T-cell (primary cell): ENCODE data around the gene FUT6. TPM values are rescaled to one million over a fixed set of nuclear protein-coding genes. Genes with fewer than 3 reads are reported as not detected.

Source experiments
- ATAC-seq, 4 experiments: fragments of 200-7000 bp in 3 of 4; fragments of 150-1000 bp in 1 of 4; cut with Tn5 transposase; replicated peaks in 1 of 4; 1 replicate in 3 of 4; 2 replicates in 1 of 4; pipeline ENCODE4 v1.10.0; 2021; ENCODE audit warnings: moderate library complexity in 3 of 4, mild to moderate bottlenecking in 2 of 4, moderate number of reproducible peaks in 1 of 4
- CTCF ChIA-PET, 2 donors: fragments of 300-600 bp; sonication (Branson Sonifier 250); formaldehyde crosslinking; loops; one replicate each; lab custom pipeline; 2022; ENCODE audit warnings: antibody characterized with exemption in 2 of 2; lab: Charles Lee
- POLR2A ChIA-PET, 2 donors: fragments of 300-600 bp; sonication (Branson Sonifier 250); formaldehyde crosslinking; loops; one replicate each; lab custom pipeline; 2022; ENCODE audit warnings: antibody characterized with exemption in 2 of 2; lab: Charles Lee
- DNase-seq, 35 experiments: peaks; one replicate each; pipeline versions ENCODE4 v3.0.0 to v3.0.0-alpha.2; 2013 to 2023
- H3K27ac ChIP-seq: one replicate; pipeline ENCODE4 v1.5.1; 2013; ENCODE audit warnings: low read length
- H3K27me3 ChIP-seq, 2 experiments: replicated peaks in 1 of 2; 1 replicate in 1 of 2; 2 replicates in 1 of 2; pipeline versions ENCODE4 v1.6.1 to v1.7.0; 2013; ENCODE audit warnings: low read length in 1 of 2, mixed read lengths in 1 of 2; ENCODE audit not compliant: control insufficient read depth in 2 of 2, insufficient read depth in 2 of 2; ENCODE audit errors: extremely low read depth in 1 of 2
- H3K36me3 ChIP-seq, 2 donors: 1 replicate in 1 of 2; 2 replicates in 1 of 2; pipeline versions ENCODE4 v1.6.1 to v1.7.0; 2013; ENCODE audit warnings: low read length in 1 of 2; ENCODE audit not compliant: control insufficient read depth in 2 of 2, insufficient read depth in 1 of 2; ENCODE audit errors: extremely low read depth in 1 of 2
- H3K4me1 ChIP-seq, 2 experiments: 1 replicate in 1 of 2; 2 replicates in 1 of 2; pipeline versions ENCODE4 v1.6.1 to v1.7.0; 2013; ENCODE audit warnings: low read length in 2 of 2, mixed read lengths in 1 of 2; ENCODE audit not compliant: insufficient read depth in 2 of 2, control insufficient read depth in 1 of 2; ENCODE audit errors: extremely low read depth in 1 of 2
- H3K4me3 ChIP-seq, 2 donors: 1 replicate in 1 of 2; 2 replicates in 1 of 2; pipeline versions ENCODE4 v1.5.1 to v1.7.0; 2013; ENCODE audit warnings: mild to moderate bottlenecking in 2 of 2, low read length in 1 of 2, moderate library complexity in 1 of 2; ENCODE audit not compliant: control insufficient read depth in 1 of 2; ENCODE audit errors: extremely low read depth in 1 of 2
- H3K9me3 ChIP-seq: 2 replicates; pipeline ENCODE4 v1.7.0; 2013
- H3K27ac Mint-ChIP-seq, 2 donors: one replicate each; pipeline ENCODE4 v1.8.0; 2020 to 2021; ENCODE audit warnings: mild to moderate bottlenecking in 2 of 2, mixed read lengths in 2 of 2
- H3K27me3 Mint-ChIP-seq, 2 donors: one replicate each; pipeline ENCODE4 v1.8.0; 2021 to 2022; ENCODE audit warnings: mixed read lengths in 2 of 2
- H3K36me3 Mint-ChIP-seq: one replicate; pipeline ENCODE4 v1.8.0; 2021; ENCODE audit warnings: mixed read lengths
- H3K4me1 Mint-ChIP-seq, 3 donors: one replicate each; pipeline ENCODE4 v1.8.0; 2020 to 2022; ENCODE audit warnings: mixed read lengths in 3 of 3, mild to moderate bottlenecking in 1 of 3
- H3K4me3 Mint-ChIP-seq, 3 donors: one replicate each; pipeline ENCODE4 v1.8.0; 2020 to 2022; ENCODE audit warnings: mild to moderate bottlenecking in 3 of 3, mixed read lengths in 3 of 3, moderate library complexity in 3 of 3
- H3K9me3 Mint-ChIP-seq, 3 donors: one replicate each; pipeline ENCODE4 v1.8.0; 2020 to 2022; ENCODE audit warnings: mixed read lengths in 3 of 3
- WGBS: methylation state at CpG from one replicate; pipeline ENCODE4 v1.1.5; 2013; ENCODE audit warnings: missing lambda C conversion rate; ENCODE audit not compliant: insufficient coverage; 5-methylcytosine and 5-hydroxymethylcytosine counted together
- total RNA-seq, 35 experiments: library from RNA in 6 of 35; stranded (reverse) in 6 of 35; fragments of 120-200 nt in 1 of 35; gene quantifications; one replicate each; pipeline versions ENCODE4 v1.2.1 to v1.2.4 and lab custom pipeline; 2013 to 2026

The FUT6 gene
- total RNA-seq, 5 donors from 2014 or later (not counting 1 experiment from before 2014, with no cell fraction given), result 0.15 to 0.79 (median 0.35) TPM; not detected in 2

DNA sequence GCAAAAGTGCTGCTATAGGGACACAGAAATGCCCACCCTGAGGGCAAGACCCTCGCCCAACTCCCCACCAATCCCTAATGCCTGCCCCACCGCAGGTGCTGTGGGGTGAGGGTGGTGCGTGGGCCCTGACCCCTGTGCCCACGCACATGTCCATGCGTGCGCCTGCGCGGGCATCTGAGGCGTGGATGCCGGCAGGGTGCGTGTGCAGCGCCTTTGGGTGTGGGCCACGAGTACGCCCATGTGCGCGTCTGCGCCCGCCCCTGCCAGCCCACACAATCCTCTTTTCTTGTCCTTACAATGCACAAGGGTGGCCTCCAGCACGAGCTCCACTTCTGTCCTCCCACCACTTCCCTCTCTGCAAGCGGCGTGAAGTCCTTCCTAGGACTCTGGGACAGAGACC is 14.3 kb downstream of the FUT6 start:
- no peak overlapping the region for H3K4me3 Mint-ChIP-seq
- H3K27ac ChIP-seq, result no peak overlapping the region
- no peak overlapping the region for H3K4me3 ChIP-seq
- H3K36me3 Mint-ChIP-seq, result no peaks in the 10 kb centered on the region
- WGBS, result 89% methylated on average over 12 of the region's 21 CpGs
- no peaks in the 10 kb centered on the region for H3K9me3 Mint-ChIP-seq
- H3K27me3 Mint-ChIP-seq, result peaks cover 0 to 2% of the 10 kb centered on the region in 2 donors
- H3K4me1 Mint-ChIP-seq, result peaks cover 14 to 17% (median 17%) of the 10 kb centered on the region in 3 donors
- peaks cover 0 to 20% of the 10 kb centered on the region in 2 experiments for H3K27me3 ChIP-seq
- no peak for DNase-seq
- no peaks in the 10 kb centered on the region for H3K36me3 ChIP-seq
- H3K27ac Mint-ChIP-seq, result no peak overlapping the region
- ATAC-seq, result no peak
- ChIA-PET CTCF (no interaction called here), POLR2A (no interaction called here)
- H3K4me1 ChIP-seq, result peaks cover 6 to 29% of the 10 kb centered on the region in 2 experiments
- no peaks in the 10 kb centered on the region for H3K9me3 ChIP-seq

DNA sequence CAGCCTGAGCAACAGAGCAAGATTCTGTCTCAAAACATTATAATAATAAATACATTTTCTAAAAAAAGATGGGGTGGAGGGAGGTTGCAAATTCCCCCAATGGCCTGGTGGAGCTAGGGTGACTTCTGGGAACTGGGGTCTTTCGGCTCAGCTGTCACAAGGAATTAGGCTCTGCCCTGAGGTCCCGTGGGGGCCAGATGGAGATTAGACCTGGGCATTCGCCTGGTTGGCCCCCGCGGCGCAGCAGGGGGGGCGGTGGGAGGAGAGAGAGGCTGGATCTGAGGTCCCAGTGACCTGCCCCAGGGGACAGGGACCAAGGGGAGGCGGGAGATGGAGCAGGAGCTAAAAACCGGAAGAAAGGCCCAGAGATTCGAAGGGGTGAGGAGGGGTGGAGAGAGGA is 14.8 kb downstream of the FUT6 start:
- Mint-ChIP-seq H3K9me3 (no peaks in the 10 kb centered on the region), H3K27me3 (no peaks in the 10 kb centered on the region), H3K4me1 (peaks cover 14 to 17% (median 15%) of the 10 kb centered on the region in 3 donors), H3K36me3 (no peaks in the 10 kb centered on the region), H3K27ac (peak overlapping the region in 1 of 2 donors; percentile 36), H3K4me3 (no peak overlapping the region)
- no peak for DNase-seq
- WGBS, result 100% methylated on average over 8 of the region's 10 CpGs
- ChIA-PET POLR2A (no interaction called here), CTCF (no interaction called here)
- H3K4me1 ChIP-seq, result peaks cover 6 to 29% of the 10 kb centered on the region in 2 experiments
- H3K36me3 ChIP-seq, result no peaks in the 10 kb centered on the region
- peaks cover 0 to 18% of the 10 kb centered on the region in 2 experiments for H3K27me3 ChIP-seq
- no peak for ATAC-seq
- H3K27ac ChIP-seq, result no peak overlapping the region
- H3K9me3 ChIP-seq, result no peaks in the 10 kb centered on the region
- H3K4me3 ChIP-seq, result no peak overlapping the region

DNA sequence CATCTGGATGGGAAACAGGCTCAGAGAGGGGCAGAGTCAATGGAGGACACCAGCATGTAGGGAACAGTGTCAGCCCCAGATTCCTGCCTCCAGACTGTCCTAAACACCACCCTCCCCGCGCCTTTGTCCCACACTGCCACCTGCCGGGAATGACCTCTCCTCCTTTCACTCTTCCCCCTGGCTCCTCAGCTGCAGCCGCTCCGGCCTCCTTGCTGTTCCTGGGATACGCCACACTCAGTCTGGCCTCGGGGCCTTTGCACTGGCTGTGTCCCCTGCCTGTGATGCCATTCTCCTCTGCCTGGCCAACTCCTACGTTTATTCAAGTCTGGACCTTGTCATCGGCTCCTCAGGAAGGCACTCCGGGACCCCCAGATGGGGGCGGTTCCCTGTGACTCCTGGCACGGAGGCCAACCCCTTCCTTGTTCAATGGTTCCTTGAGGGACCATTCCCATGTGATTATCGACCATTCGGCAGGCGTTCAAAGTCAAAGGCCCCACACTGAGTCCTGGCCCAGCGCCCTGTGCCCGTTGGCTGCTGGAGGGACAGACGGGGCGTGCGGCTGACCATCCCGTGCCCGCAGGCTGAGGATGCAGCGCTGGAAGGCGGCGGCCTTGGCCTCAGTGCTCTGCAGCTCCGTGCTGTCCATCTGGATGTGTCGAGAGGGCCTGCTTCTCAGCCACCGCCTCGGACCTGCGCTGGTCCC is 15.8 kb downstream of the FUT6 start:
- CTCF ChIA-PET, result no interaction called here
- WGBS, result 90% methylated on average over 30 of the region's 30 CpGs
- Histone ChIP-seq H3K36me3 (no peaks in the 10 kb centered on the region), H3K9me3 (no peaks in the 10 kb centered on the region), H3K4me3 (no peak overlapping the region), H3K27ac (no peak overlapping the region), H3K4me1 (peaks cover 5 to 20% of the 10 kb centered on the region in 2 experiments), H3K27me3 (peaks cover 0 to 12% of the 10 kb centered on the region in 2 experiments)
- ATAC-seq (no peak), DNase-seq (no peak)
- H3K27me3 Mint-ChIP-seq, result no peaks in the 10 kb centered on the region
- no peaks in the 10 kb centered on the region for H3K36me3 Mint-ChIP-seq
- H3K27ac Mint-ChIP-seq, result no peak overlapping the region
- H3K4me1 Mint-ChIP-seq, result peaks cover 13 to 17% (median 15%) of the 10 kb centered on the region in 3 donors
- no peak overlapping the region for H3K4me3 Mint-ChIP-seq
- POLR2A ChIA-PET, result no interaction called here
- H3K9me3 Mint-ChIP-seq, result no peaks in the 10 kb centered on the region

DNA sequence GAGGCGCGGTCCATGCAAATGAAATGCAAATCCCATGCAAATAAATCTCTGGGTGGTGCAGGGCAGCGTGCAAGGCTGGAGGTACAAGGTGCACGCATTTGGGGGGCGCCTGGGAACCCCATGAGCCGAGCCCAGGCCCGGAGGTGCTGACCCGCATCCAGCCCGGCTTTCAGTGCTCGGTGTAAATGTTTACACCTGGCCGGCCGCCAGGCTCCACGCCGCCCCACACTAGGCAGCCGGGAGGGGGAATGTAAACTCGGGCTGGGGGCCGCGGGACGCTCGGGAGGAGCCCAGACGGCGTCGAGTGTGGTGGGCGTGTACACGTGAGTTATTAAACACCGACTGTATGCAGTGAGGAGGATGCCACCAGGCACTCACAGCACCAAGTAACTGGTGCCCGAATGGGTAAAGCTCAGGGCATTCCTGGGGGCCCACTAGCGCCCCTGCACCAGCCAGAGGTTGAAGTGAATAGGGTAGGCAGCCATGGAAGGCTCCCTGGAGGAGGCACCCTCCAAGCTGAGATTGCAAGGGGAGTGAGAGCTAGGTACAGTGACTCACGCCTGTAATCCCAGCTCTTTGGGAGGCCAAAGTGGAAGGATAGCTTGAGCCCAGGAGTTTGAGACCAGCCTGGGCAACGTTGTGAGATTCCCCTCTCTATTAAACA is 17.2 kb downstream of the FUT6 start:
- POLR2A ChIA-PET, result interaction anchor here in 1 of 2 donors (0.6 kb wide), 1 partner anchor 76 kb away, joined by 3 read pairs; no protein-coding TSS in a partner anchor
- H3K27ac Mint-ChIP-seq, result no peak overlapping the region
- 74% methylated on average over 26 of the region's 30 CpGs for WGBS
- no peaks in the 10 kb centered on the region for H3K9me3 ChIP-seq
- H3K9me3 Mint-ChIP-seq, result no peaks in the 10 kb centered on the region
- H3K4me1 ChIP-seq, result peaks cover 0 to 11% of the 10 kb centered on the region in 2 experiments
- peaks cover 0 to 10% of the 10 kb centered on the region in 2 experiments for H3K27me3 ChIP-seq
- no peak overlapping the region for H3K4me3 Mint-ChIP-seq
- H3K27ac ChIP-seq, result no peak overlapping the region
- no peaks in the 10 kb centered on the region for H3K36me3 Mint-ChIP-seq
- CTCF ChIA-PET, result no interaction called here
- peaks cover 5 to 10% (median 10%) of the 10 kb centered on the region in 3 donors for H3K4me1 Mint-ChIP-seq
- ATAC-seq, result no peak
- DNase-seq, result no peak
- H3K36me3 ChIP-seq, result no peaks in the 10 kb centered on the region
- H3K27me3 Mint-ChIP-seq, result no peaks in the 10 kb centered on the region
- no peak overlapping the region for H3K4me3 ChIP-seq

DNA sequence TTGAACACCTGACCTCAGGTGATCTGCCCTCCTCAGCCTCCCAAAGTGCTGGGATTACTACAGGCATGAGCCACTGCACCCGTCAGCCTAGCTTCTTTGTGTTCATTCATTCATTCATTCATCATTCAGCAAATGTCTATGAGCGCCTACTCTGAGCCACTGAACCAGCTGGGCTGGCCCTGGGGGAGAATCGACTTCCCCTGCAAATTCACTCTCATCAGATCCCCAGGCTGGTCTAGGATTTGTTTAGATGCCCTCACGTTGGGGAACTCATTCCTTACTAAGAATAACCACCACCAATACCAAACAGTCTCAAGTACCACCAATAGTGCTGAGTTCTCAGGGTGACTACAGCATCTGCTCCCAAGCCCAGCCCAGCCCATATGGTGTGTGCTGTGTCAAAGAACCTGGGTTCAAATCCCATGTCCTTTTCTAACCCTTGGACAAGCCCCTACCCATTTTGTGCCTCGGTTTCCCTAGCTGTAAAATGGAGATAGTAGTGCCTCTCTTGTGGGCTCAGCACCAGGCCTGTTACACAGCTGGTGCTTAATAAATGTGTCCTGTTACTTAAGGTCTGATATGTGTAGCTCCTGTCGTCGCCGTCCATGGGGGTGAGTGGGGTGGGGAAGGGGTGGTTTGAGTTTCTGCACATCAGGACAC is 17.9 kb downstream of the FUT6 start:
- Mint-ChIP-seq H3K4me1 (peaks cover 0 to 3% (median 3%) of the 10 kb centered on the region in 3 donors), H3K27ac (no peak overlapping the region), H3K4me3 (no peak overlapping the region), H3K27me3 (peaks cover 0 to 6% of the 10 kb centered on the region in 2 donors), H3K9me3 (no peaks in the 10 kb centered on the region), H3K36me3 (no peaks in the 10 kb centered on the region)
- ChIA-PET POLR2A (no interaction called here), CTCF (no interaction called here)
- ATAC-seq (no peak), DNase-seq (no peak)
- 78% methylated on average over 7 of the region's 8 CpGs for whole genome bisulfite sequencing
- Histone ChIP-seq H3K27me3 (peaks cover 0 to 10% of the 10 kb centered on the region in 2 experiments), H3K4me3 (no peak overlapping the region), H3K4me1 (peaks cover 0 to 5% of the 10 kb centered on the region in 2 experiments), H3K36me3 (no peaks in the 10 kb centered on the region), H3K27ac (no peak overlapping the region), H3K9me3 (no peaks in the 10 kb centered on the region)

DNA sequence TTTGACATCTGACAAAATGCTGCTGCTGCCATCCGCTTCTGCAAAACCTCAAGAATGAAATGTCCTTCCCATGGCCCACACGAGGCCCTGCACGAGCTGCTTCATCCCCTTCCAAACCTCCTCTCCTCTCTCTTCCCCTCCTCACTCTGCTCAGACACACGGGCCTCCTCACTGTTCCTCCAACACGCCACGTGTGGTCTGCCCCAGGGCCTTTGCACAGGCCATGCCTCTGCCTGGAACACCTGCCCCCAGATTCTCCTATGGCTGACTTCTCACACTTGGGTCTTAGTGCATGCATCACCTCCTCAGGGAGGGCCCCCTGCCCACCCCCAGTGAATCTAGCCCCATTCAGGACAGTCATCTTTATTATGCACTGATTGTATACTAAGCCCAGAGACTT is 18.7 kb downstream of the FUT6 start:
- peaks cover 0 to 10% of the 10 kb centered on the region in 2 experiments for H3K27me3 ChIP-seq
- no peaks in the 10 kb centered on the region for H3K9me3 ChIP-seq
- H3K4me3 Mint-ChIP-seq, result no peak overlapping the region
- CTCF ChIA-PET, result no interaction called here
- no peaks in the 10 kb centered on the region for H3K4me1 ChIP-seq
- no peaks in the 10 kb centered on the region for H3K36me3 ChIP-seq
- H3K4me3 ChIP-seq, result no peak overlapping the region
- no peaks in the 10 kb centered on the region for H3K4me1 Mint-ChIP-seq
- no peaks in the 10 kb centered on the region for H3K36me3 Mint-ChIP-seq
- no peak for DNase-seq
- POLR2A ChIA-PET, result interaction anchor here in 1 of 2 donors (0.7 kb wide), 1 partner anchor 14 kb away, joined by 7 read pairs; no protein-coding TSS in a partner anchor
- no peaks in the 10 kb centered on the region for H3K9me3 Mint-ChIP-seq
- 68% methylated on average over 3 of the region's 6 CpGs for WGBS
- peaks cover 1 to 8% of the 10 kb centered on the region in 2 donors for H3K27me3 Mint-ChIP-seq
- no peak overlapping the region for H3K27ac Mint-ChIP-seq
- no peak for ATAC-seq
- no peak overlapping the region for H3K27ac ChIP-seq
